Effector CD4-positive, alpha-beta T cell (primary cell): ENCODE measurements around the gene ZNF143.

Experiments
- DNase-seq: peaks from one replicate; pipeline ENCODE4 v3.0.0-alpha.2; 2020

ZNF143 gene

GRCh38 chr11:9575260-9576240, 114.7 kb downstream of the ZNF143 start:
- no peak for DNase-seq

GRCh38 chr11:9576701-9577381, 116.0 kb downstream of the ZNF143 start:
- no peak for DNase-seq

DNA sequence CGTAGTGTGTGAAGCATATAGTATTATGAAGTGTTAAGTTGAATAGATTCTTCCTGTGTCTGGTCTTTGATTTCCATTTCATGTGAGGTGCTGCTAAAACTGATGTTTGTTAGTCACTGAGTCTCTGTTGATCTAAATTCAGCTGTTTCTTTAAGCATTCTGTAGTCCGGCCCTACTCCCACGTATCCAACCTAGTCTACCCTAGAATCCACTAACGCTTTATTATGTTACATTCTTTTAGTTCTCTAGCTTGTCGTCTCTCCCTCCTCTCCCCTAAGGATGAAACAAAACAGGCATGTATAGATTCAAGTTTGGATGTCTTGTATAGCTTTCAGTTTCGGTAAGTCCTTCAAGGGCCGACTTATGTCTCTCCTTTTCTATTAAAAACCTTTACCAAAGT, 116.7 kb downstream of the ZNF143 start:
- no peak for DNase-seq
